ENCODE measurements around the gene KIF24.

Gene KIF24

DNA sequence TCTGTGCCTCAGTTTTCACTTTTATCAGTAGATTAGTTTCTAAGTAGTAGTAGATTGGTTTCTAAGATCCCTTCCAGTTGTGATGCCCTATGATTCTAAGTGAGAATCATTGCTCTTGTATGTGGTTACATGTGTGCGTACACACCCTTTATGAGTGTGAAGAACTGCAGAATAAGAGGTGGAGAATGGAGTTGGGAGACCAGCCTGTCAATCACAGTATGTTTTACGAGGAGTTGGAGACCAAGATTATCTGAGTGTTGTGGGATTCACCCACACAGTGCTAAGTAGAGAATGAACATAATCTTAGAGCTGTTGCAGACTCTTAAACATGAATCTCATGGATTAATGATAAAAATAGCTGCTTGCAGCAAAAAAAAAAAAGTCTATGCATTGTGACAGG is 37.6 kb downstream of the KIF24 start:
- TF ChIP-seq, protein P1, sequence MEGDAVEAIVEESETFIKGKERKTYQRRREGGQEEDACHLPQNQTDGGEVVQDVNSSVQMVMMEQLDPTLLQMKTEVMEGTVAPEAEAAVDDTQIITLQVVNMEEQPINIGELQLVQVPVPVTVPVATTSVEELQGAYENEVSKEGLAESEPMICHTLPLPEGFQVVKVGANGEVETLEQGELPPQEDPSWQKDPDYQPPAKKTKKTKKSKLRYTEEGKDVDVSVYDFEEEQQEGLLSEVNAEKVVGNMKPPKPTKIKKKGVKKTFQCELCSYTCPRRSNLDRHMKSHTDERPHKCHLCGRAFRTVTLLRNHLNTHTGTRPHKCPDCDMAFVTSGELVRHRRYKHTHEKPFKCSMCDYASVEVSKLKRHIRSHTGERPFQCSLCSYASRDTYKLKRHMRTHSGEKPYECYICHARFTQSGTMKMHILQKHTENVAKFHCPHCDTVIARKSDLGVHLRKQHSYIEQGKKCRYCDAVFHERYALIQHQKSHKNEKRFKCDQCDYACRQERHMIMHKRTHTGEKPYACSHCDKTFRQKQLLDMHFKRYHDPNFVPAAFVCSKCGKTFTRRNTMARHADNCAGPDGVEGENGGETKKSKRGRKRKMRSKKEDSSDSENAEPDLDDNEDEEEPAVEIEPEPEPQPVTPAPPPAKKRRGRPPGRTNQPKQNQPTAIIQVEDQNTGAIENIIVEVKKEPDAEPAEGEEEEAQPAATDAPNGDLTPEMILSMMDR (IDR thresholded peaks at IDR 0.05; ENCODE audit: low read depth, low read length, missing control alignments) = no peak
- DNase-seq (ENCODE audit: low read depth) = no peak
- no peak overlapping the region for H3K4me3 ChIP-seq (ENCODE audit: low read depth, low read length)

DNA sequence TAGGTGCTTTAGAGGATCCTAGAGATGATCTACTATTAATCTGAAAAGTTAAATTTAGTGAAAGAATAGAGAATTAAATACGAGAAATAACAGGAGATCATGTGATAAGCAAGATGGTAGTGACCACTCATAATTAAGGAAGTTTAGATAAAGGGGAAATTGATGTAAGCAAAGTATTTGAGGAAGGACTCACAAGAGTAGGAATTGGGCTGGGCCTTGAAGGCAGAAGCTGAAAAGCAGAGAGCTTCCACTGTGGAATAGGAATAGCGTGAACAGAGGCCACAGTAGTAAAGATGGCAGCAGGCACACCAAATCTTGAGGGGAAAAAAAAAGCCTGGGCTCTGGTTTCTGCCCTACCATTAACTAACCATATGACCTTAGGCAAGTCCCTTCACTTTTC is 38.0 kb downstream of the KIF24 start:
- DNase-seq (ENCODE audit: low read depth) = no peak
- no peak overlapping the region for H3K4me3 ChIP-seq (ENCODE audit: low read depth, low read length)
- TF ChIP-seq, protein P1 (IDR thresholded peaks at IDR 0.05; ENCODE audit: low read depth, low read length, missing control alignments) = no peak

DNA sequence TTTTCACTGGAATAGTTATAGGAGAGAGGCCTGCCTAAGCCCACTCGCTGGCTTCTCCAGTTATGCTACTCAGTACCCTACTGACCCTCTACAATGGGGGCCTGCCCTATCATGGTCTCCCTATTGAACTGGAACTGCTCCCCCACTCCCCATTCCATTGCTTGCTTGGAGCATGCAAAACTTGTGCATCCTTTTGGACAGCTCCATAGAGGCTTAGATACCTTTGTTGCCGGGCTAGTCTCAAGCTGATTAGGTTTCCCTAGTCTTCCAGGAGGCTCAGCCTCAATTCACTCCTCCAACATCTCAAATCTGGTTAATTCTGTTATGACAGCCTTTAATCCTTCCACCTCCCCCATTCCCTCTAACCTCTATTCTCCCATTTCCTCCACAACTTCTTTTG is 39.9 kb downstream of the KIF24 start:
- no peak overlapping the region for H3K4me3 ChIP-seq (ENCODE audit: low read depth, low read length)
- TF ChIP-seq, protein P1 (IDR thresholded peaks at IDR 0.05; ENCODE audit: low read depth, low read length, missing control alignments) = no peak
- DNase-seq (ENCODE audit: low read depth) = no peak

DNA sequence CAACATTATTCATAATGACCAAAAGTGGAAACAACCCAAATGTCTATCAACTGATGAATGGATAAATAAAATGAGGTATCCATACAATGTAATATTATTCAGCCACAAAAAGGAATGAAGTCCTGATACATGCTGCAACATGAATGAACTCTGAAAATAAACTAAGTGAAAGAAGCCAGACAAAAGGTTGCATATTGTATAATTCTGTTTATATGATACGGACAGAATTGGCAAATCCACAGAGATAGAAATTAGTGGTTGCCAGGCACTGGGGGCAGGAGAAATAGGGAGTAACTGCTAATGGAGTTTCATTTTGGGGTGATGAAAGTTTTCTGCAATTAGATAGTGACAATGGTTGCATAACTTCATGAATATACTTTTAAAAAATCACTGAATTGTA is 47.0 kb downstream of the KIF24 start:
- no peak overlapping the region for H3K4me3 ChIP-seq (ENCODE audit: low read depth, low read length)
- TF ChIP-seq, protein P1 (IDR thresholded peaks at IDR 0.05; ENCODE audit: low read depth, low read length, missing control alignments) = no peak
- DNase-seq (ENCODE audit: low read depth) = no peak

DNA sequence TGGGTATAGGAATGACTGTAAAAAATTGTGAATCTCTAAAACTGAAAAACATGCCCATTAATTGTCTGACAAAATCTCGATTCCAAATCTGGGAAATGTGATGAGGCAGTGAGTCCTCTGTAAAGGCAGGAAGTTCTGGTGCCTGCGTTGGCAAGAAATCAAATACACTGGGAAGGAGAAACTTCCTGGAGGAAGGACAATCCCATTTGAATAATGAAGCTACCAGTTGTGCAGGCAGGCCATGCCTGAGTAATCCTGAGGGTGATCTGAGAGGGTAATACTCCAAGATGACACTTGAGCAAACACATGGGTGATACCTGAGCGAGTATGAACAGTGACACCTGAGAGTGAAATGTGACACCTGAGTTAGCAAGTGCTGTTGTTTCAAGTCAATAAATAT is 49.7 kb downstream of the KIF24 start:
- TF ChIP-seq, protein P1 (IDR thresholded peaks at IDR 0.05; ENCODE audit: low read depth, low read length, missing control alignments) = no peak
- H3K4me3 ChIP-seq (ENCODE audit: low read depth, low read length) = no peak overlapping the region
- no peak for DNase-seq (ENCODE audit: low read depth)
